HG03039 (cell line): ENCODE measurements around the gene TTC21A.
"Not testable (repeated sequence)": the region's sequence is repeated elsewhere in the genome, so short reads cannot be mapped to it uniquely, and the experiment has no call there.

Experiments used
- ATAC-seq: cut with Tn5 transposase; IDR thresholded peaks from one replicate; pipeline ENCODE4 v1.9.1; 2021; ENCODE audit warnings: mild to moderate bottlenecking, moderate library complexity; ENCODE audit not compliant: unreplicated experiment

Gene TTC21A, protein sequence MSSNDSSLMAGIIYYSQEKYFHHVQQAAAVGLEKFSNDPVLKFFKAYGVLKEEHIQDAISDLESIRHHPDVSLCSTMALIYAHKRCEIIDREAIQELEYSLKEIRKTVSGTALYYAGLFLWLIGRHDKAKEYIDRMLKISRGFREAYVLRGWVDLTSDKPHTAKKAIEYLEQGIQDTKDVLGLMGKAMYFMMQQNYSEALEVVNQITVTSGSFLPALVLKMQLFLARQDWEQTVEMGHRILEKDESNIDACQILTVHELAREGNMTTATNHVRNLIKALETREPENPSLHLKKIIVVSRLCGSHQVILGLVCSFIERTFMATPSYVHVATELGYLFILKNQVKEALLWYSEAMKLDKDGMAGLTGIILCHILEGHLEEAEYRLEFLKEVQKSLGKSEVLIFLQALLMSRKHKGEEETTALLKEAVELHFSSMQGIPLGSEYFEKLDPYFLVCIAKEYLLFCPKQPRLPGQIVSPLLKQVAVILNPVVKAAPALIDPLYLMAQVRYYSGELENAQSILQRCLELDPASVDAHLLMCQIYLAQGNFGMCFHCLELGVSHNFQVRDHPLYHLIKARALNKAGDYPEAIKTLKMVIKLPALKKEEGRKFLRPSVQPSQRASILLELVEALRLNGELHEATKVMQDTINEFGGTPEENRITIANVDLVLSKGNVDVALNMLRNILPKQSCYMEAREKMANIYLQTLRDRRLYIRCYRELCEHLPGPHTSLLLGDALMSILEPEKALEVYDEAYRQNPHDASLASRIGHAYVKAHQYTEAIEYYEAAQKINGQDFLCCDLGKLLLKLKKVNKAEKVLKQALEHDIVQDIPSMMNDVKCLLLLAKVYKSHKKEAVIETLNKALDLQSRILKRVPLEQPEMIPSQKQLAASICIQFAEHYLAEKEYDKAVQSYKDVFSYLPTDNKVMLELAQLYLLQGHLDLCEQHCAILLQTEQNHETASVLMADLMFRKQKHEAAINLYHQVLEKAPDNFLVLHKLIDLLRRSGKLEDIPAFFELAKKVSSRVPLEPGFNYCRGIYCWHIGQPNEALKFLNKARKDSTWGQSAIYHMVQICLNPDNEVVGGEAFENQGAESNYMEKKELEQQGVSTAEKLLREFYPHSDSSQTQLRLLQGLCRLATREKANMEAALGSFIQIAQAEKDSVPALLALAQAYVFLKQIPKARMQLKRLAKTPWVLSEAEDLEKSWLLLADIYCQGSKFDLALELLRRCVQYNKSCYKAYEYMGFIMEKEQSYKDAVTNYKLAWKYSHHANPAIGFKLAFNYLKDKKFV (N-terminal part only)

GRCh38 chr3:39107388-39108199, at the start of gene TTC21A, which contains the start of gene GORASP1:
Gene TTC21A, plus strand, starts transcription at chr3:39107680. Its CDS starts 158 bp downstream, at chr3:39107838.
Gene GORASP1, minus strand, starts transcription at chr3:39107627. Its CDS starts 86 bp downstream, at chr3:39107541.
- ATAC-seq: no peak

GRCh38 chr3:39061228-39061627, 46.3 kb upstream of the TTC21A start:
- not testable (repeated sequence) for ATAC-seq

DNA sequence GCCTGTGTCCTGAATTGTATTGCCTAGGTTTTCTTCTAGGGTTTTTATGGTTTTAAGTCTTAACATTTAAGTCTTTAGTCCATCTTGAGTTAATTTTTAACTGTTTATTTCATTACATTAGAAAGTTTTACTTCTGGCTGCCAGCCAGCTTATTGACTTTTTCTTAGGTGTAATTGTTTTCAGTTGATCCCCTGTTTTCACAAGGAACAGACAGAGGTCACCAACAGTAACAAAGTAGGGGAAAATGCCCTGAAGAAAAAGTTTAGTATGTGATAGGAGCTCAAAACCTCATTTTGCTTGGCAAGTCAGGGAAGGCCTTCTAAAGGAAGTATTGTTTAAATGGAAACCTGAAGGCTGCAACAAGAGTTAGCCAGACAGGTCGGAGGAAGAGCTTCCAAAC, 45.3 kb upstream of the TTC21A start:
- no peak for ATAC-seq

- no peak for ATAC-seq
These were observed 44.3 kb upstream of the TTC21A start for GRCh38 chr3:39063143-39063542.

DNA sequence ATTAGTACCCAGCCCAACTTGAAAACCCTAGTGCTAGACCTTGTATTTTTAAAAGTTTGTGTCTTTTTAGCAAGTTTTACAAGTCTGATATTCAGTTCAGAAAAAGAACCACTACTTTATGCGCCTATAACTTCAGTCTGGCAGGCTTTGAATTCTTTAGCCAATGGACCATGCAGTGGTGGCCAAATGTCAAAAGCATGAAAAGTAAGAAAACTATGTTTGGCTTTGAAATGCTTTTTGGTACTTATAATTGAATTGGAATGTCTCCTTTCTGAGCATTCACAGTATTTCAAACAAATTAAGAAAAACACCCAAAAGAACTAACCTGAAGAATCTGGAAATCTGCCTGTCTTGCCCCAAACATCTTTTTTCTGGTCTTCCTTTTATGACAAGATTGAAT, 42.8 kb upstream of the TTC21A start:
- ATAC-seq: no peak

- ATAC-seq: peak; percentile 94
These were observed 42.3 kb upstream of the TTC21A start for GRCh38 chr3:39065197-39065596.

DNA sequence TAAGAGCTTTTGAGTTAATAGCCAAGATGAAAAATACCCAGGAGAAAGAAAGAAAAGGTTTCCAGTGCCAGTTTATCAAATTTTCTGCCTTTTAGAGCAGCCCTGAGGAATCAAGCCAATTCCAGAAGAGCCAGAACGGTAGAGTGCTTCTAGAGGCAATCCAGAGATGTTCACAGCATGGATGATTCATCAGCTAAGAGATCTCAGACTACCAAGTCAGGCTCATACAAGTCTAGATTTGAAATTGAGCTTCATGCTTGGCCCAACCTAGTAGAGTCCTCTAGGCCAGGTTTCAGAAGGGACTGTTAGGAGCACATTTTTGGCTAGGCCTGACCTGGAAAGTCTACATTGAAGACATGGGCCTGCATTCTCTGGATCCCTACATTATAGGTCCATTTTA, 40.2 kb upstream of the TTC21A start:
- ATAC-seq: no peak

- no peak for ATAC-seq
These were observed 38.9 kb upstream of the TTC21A start for GRCh38 chr3:39068556-39068955.

DNA sequence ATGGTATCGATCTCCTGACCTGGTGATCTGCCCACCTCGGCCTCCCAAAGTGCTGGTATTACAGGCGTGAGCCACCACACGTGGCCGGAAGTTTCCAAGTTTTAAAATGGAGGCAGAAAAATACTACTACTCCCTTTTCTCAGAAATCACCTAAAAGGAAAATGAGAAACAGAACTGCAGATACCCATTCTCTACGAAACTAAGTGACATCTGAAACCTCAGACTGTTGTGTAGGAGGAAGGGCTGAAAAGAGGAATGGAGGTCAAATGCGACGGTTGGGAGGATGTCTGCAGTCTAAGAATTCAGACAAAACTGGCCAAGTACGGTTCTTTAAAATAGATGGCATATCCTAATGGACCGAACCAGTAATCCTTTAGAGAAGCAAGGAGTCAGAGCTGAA, 31.6 kb upstream of the TTC21A start:
- no peak for ATAC-seq

DNA sequence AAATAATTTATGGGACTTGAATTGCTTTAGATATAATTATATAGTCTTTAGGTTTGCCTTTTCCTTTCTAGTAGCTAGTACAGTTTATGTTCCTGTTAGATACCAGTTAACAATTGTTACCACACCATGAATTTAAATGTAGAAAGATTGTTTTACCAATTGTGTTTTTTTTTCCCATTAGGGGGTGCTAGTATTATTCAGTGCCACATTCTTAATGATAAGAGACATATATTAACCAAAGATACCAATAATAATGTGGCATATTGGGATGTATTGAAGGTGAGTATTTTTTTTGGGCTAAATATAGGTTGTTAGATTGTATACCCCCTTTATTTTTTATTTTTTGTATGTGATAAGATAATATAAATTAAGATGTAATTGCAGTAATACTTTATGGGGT, 27.9 kb upstream of the TTC21A start:
- ATAC-seq: no peak

GRCh38 chr3:39080026-39080425, 27.5 kb upstream of the TTC21A start:
- no peak for ATAC-seq

DNA sequence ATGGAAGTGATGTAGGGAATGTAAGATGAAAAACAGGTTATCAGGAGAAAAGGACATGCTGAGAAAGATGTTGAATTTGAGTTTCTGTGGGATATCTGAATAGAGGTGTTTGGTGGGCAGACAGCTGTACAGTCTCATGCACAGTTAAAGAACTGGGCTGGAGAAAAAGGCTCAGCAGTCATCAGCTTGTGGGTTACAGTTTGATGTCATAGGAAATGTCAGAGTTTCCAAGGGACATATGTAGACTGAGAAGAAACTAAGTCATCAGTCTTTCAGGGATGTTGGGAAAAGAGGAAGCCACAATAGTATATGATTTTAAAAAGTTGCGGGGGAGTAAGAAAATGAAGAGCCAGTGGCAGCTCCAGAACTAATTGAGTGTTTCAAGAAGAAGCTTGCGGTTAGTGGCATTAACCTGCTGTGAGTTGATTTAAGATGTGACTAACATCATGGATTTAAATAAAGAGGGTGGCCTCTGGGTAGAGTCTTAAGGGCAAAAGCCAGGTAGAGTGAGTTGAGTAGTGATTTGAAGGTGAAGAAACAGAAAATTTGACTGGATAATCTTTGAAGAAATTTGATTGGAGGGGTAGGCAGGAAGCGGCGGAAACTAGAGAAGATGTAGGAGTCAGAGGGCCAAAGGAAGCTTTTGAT, 24.7 kb upstream of the TTC21A start:
- no peak for ATAC-seq

- ATAC-seq: no peak
These were observed 21.3 kb upstream of the TTC21A start for GRCh38 chr3:39086144-39086543.

DNA sequence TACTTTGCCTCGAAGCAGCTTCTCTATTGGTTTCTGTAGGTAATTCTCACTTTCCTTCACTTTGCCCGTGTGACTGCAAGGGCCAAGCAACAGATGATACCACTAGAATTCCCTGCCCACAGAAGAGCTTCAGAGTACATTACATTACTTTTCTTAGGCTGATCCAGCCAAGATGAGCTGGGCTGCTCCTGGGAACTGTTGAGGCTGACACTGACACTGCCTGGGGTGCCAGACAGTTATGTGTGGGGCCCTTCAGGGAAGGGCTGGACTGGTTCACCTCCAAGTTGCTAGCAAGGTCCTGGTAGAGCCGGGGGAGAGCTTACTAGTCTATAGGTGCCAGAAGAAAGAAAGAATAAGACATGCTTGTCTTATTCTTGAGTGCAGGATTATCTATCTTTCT, 19.0 kb upstream of the TTC21A start:
- ATAC-seq: no peak

GRCh38 chr3:39088889-39089288, 18.6 kb upstream of the TTC21A start:
- no peak for ATAC-seq

GRCh38 chr3:39090922-39091321, 16.6 kb upstream of the TTC21A start:
- ATAC-seq: no peak

DNA sequence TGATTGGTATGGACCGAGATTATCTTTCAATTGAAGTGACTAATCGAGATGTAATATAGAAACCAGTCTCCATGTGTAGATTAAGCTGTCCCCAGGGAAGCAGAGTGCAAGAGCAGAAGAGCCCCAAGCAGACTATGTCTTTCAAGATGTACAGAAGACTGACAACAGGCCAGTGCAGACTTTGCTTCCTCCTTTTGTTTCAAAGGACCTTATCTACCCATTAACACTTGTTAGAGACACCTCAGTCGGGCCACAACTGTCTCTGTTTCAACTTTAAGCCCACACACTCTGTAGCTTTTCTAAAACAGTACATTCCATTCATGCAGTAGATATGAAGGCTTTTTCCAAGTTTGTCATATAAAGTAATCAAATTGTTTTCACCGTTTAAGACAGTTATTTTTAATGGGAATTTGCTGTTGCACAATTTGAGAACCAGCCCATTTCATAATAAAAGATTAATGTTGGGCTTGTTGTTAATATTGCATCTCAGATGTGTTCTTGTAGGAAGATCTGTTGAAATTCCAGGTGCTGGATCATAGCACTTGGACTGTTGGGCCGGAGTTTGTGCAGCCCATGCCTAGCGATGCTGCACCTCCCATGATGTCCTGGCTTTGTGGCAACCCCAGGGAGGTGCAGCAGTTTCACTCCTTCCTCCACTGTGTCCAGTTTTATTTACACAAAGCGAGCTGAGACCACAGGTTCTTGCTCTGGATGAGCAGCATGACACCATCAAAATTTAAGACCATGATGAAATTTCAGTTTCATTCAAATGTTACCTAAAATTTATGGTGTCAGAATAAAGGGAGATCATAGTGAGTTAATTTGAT, 12.4 kb upstream of the TTC21A start:
- no peak for ATAC-seq

DNA sequence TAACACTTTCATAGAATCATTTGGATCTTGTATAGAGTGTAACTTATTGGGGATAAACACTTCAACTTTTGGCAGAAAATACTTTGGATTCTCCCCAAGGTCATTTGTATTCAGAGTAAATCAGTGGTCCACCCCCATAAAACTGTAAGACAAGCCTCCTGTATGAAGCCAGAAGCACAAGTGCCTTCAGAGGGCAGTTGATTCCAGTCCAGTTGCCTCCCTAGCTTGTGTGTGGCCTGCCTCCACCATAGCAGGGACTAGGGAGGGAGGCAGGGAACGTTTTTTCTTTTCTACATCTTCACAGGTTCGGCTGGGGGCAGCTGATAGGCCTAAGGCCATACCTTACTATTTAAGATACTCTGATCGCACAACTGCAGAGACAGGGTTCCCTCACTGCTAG, 11.7 kb upstream of the TTC21A start:
- ATAC-seq: no peak

DNA sequence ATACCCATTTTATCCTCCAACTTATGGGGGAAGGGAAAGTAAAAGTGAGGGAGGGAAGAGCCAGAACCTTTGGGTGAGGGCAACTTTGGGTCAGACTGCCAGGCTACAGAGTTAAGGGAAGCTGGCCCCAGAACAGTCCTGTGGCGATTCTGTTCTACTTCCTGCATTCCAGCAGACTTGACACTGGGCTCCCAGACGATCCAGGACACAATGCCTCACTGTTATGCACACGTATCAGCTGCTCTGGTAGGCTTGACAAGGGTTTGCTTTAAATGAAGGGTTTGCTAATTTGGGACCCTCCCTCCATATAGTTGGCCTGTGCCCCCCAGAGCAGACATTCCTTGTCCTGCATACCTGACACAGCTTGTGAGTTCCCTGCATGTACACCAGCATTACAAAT, 10.7 kb upstream of the TTC21A start:
- no peak for ATAC-seq
